Activated naive CD8-positive, alpha-beta T cell treated with anti-CD3 and anti-CD28 coated beads, Interleukin-2, amount 10 ng/mL, durations not matched to agents 7 days and 5 days (primary cell): ENCODE data around the gene MAGED4. TPM values are rescaled to one million over a fixed set of nuclear protein-coding genes. Genes with fewer than 3 reads are reported as not detected.
"Not testable (repeated sequence)": the region's sequence is repeated elsewhere in the genome, so short reads cannot be mapped to it uniquely, and the experiment has no call there.

Source experiments
- ATAC-seq: fragments of 150-1000 bp; cut with Tn5 transposase; one replicate; pipeline ENCODE4 v1.10.0; 2021; ENCODE audit warnings: low read depth, moderate library complexity
- POLR2A ChIA-PET: fragments of 350-600 bp; sonication (Branson Sonifier 250); formaldehyde crosslinking; loops from one replicate; lab custom pipeline; 2021; ENCODE audit warnings: antibody characterized with exemption; lab: Charles Lee
- DNase-seq: peaks from one replicate; pipeline ENCODE4 v3.0.0; 2021
- H3K27ac Mint-ChIP-seq: one replicate; pipeline ENCODE4 v1.8.0; 2022; ENCODE audit warnings: mild to moderate bottlenecking, mixed read lengths
- H3K27me3 Mint-ChIP-seq: one replicate; pipeline ENCODE4 v1.8.0; 2022; ENCODE audit warnings: mild to moderate bottlenecking, moderate library complexity, mixed read lengths
- H3K36me3 Mint-ChIP-seq: one replicate; pipeline ENCODE4 v1.8.0; 2021; ENCODE audit warnings: mild to moderate bottlenecking, mixed read lengths
- H3K4me1 Mint-ChIP-seq: one replicate; pipeline ENCODE4 v1.8.0; 2021; ENCODE audit warnings: mixed read lengths
- H3K4me3 Mint-ChIP-seq: one replicate; pipeline ENCODE4 v1.8.0; 2022; ENCODE audit warnings: mild to moderate bottlenecking, moderate library complexity, mixed read lengths
- H3K9me3 Mint-ChIP-seq: one replicate; pipeline ENCODE4 v1.8.0; 2021; ENCODE audit warnings: mixed read lengths
- total RNA-seq, 2 experiments: library from RNA; stranded (reverse); gene quantifications; one replicate each; pipeline ENCODE4 v1.2.3, GENCODE V29; 2021

Gene MAGED4
- total RNA-seq, result 1 to 10 TPM; 1.4 to 1.5 TPM

GRCh38 chrX:52184440-52185077, at the start of gene MAGED4:
Gene MAGED4 (plus strand): TSS chrX:52184888. CDS start chrX:52185923, 1,035 bp downstream.
- H3K27ac Mint-ChIP-seq, H3K27me3 Mint-ChIP-seq, POLR2A ChIA-PET, H3K36me3 Mint-ChIP-seq, H3K4me1 Mint-ChIP-seq, H3K4me3 Mint-ChIP-seq, H3K9me3 Mint-ChIP-seq, DNase-seq: not testable (repeated sequence)
- peak; percentile 42 for ATAC-seq

- DNase-seq (no peak), ATAC-seq (no peak)
- H3K27me3 Mint-ChIP-seq, result peaks cover 2% of the 10 kb centered on the region
- no peak overlapping the region for H3K27ac Mint-ChIP-seq
- no peaks in the 10 kb centered on the region for H3K36me3 Mint-ChIP-seq
- no peaks in the 10 kb centered on the region for H3K9me3 Mint-ChIP-seq
- H3K4me3 Mint-ChIP-seq, result no peak overlapping the region
- H3K4me1 Mint-ChIP-seq, result no peaks in the 10 kb centered on the region
- POLR2A ChIA-PET, result no interaction called here
These were observed 45.7 kb upstream of the MAGED4 start for GRCh38 chrX:52138830-52139544.

GRCh38 chrX:52139545-52139895, 45.2 kb upstream of the MAGED4 start:
- Mint-ChIP-seq H3K4me1 (no peaks in the 10 kb centered on the region), H3K36me3 (no peaks in the 10 kb centered on the region), H3K27me3 (peaks cover 2% of the 10 kb centered on the region), H3K9me3 (no peaks in the 10 kb centered on the region), H3K27ac (no peak overlapping the region), H3K4me3 (no peak overlapping the region)
- ATAC-seq (no peak), DNase-seq (no peak)
- POLR2A ChIA-PET, result no interaction called here

- H3K36me3 Mint-ChIP-seq, result no peaks in the 10 kb centered on the region
- no peak for ATAC-seq
- H3K4me1 Mint-ChIP-seq, result no peaks in the 10 kb centered on the region
These were observed 44.7 kb upstream of the MAGED4 start for GRCh38 chrX:52140020-52140419.

GRCh38 chrX:52150667-52151066, 34.0 kb upstream of the MAGED4 start:
- ATAC-seq, H3K4me1 Mint-ChIP-seq, H3K36me3 Mint-ChIP-seq, H3K27me3 Mint-ChIP-seq, H3K27ac Mint-ChIP-seq, H3K4me3 Mint-ChIP-seq, H3K9me3 Mint-ChIP-seq, DNase-seq, POLR2A ChIA-PET: not testable (repeated sequence)

More at GRCh38 chrX:52140020-52140419, 44.7 kb upstream of the MAGED4 start:
- POLR2A ChIA-PET, result no interaction called here
- Mint-ChIP-seq H3K4me3 (no peak overlapping the region), H3K9me3 (no peaks in the 10 kb centered on the region), H3K27me3 (peaks cover 2% of the 10 kb centered on the region), H3K27ac (no peak overlapping the region)
- no peak for DNase-seq

- H3K4me3 Mint-ChIP-seq, H3K4me1 Mint-ChIP-seq, H3K27ac Mint-ChIP-seq, H3K9me3 Mint-ChIP-seq, DNase-seq, POLR2A ChIA-PET, H3K27me3 Mint-ChIP-seq, H3K36me3 Mint-ChIP-seq, ATAC-seq: not testable (repeated sequence)
These were observed 24.5 kb upstream of the MAGED4 start for GRCh38 chrX:52160140-52160539.

GRCh38 chrX:52166840-52167239, 17.8 kb upstream of the MAGED4 start:
- Mint-ChIP-seq H3K27ac (no peak overlapping the region), H3K36me3 (no peaks in the 10 kb centered on the region), H3K4me3 (no peak overlapping the region), H3K27me3 (peaks cover 5% of the 10 kb centered on the region), H3K9me3 (no peaks in the 10 kb centered on the region), H3K4me1 (no peaks in the 10 kb centered on the region)
- DNase-seq, result no peak
- no peak for ATAC-seq
- POLR2A ChIA-PET, result no interaction called here

GRCh38 chrX:52171055-52171454, 13.6 kb upstream of the MAGED4 start:
- POLR2A ChIA-PET, H3K36me3 Mint-ChIP-seq, H3K4me3 Mint-ChIP-seq, H3K27ac Mint-ChIP-seq, ATAC-seq, H3K4me1 Mint-ChIP-seq, DNase-seq, H3K9me3 Mint-ChIP-seq, H3K27me3 Mint-ChIP-seq: not testable (repeated sequence)

GRCh38 chrX:52185078-52185453, 378 bp downstream of the MAGED4 start:
- H3K4me1 Mint-ChIP-seq, DNase-seq, H3K4me3 Mint-ChIP-seq, H3K27ac Mint-ChIP-seq, POLR2A ChIA-PET, H3K9me3 Mint-ChIP-seq, ATAC-seq, H3K27me3 Mint-ChIP-seq, H3K36me3 Mint-ChIP-seq: not testable (repeated sequence)

GRCh38 chrX:52211405-52211804, 26.7 kb downstream of the MAGED4 start:
- ATAC-seq, H3K4me1 Mint-ChIP-seq, H3K27me3 Mint-ChIP-seq, H3K4me3 Mint-ChIP-seq, POLR2A ChIA-PET, DNase-seq, H3K9me3 Mint-ChIP-seq, H3K27ac Mint-ChIP-seq, H3K36me3 Mint-ChIP-seq: not testable (repeated sequence)

GRCh38 chrX:52213276-52213675, 28.6 kb downstream of the MAGED4 start:
- H3K27me3 Mint-ChIP-seq, result no peaks in the 10 kb centered on the region
- no peak overlapping the region for H3K27ac Mint-ChIP-seq
- no peaks in the 10 kb centered on the region for H3K36me3 Mint-ChIP-seq
- H3K9me3 Mint-ChIP-seq, result no peaks in the 10 kb centered on the region
- no peak overlapping the region for H3K4me3 Mint-ChIP-seq
- DNase-seq (no peak), ATAC-seq (no peak)
- no peaks in the 10 kb centered on the region for H3K4me1 Mint-ChIP-seq
- POLR2A ChIA-PET, result no interaction called here

- Mint-ChIP-seq H3K36me3 (no peaks in the 10 kb centered on the region), H3K4me1 (no peaks in the 10 kb centered on the region), H3K9me3 (no peaks in the 10 kb centered on the region), H3K27me3 (peaks cover 1% of the 10 kb centered on the region), H3K27ac (no peak overlapping the region), H3K4me3 (no peak overlapping the region)
- DNase-seq (no peak), ATAC-seq (no peak)
- POLR2A ChIA-PET, result no interaction called here
These were observed 31.9 kb downstream of the MAGED4 start for GRCh38 chrX:52216541-52216940.

- Mint-ChIP-seq H3K27me3 (peaks cover 1% of the 10 kb centered on the region), H3K36me3 (no peaks in the 10 kb centered on the region), H3K4me3 (no peak overlapping the region), H3K27ac (no peak overlapping the region), H3K9me3 (no peaks in the 10 kb centered on the region), H3K4me1 (no peaks in the 10 kb centered on the region)
- ATAC-seq (no peak), DNase-seq (no peak)
- POLR2A ChIA-PET, result no interaction called here
These were observed 32.9 kb downstream of the MAGED4 start for GRCh38 chrX:52217494-52218160.

- H3K36me3 Mint-ChIP-seq, result no peaks in the 10 kb centered on the region
- peaks cover 1% of the 10 kb centered on the region for H3K27me3 Mint-ChIP-seq
- H3K27ac Mint-ChIP-seq, result no peak overlapping the region
- no peaks in the 10 kb centered on the region for H3K9me3 Mint-ChIP-seq
- ATAC-seq (no peak), DNase-seq (no peak)
- no peak overlapping the region for H3K4me3 Mint-ChIP-seq
- POLR2A ChIA-PET, result no interaction called here
- no peaks in the 10 kb centered on the region for H3K4me1 Mint-ChIP-seq
These were observed 36.2 kb downstream of the MAGED4 start for GRCh38 chrX:52220936-52221335.
